HG03354 (cell line): Measurements from ENCODE around the gene ABHD17C.
"Not testable (repeated sequence)": the region's sequence is repeated elsewhere in the genome, so short reads cannot be mapped to it uniquely, and the experiment has no call there.

ENCODE experiments used
- ATAC-seq: cut with Tn5 transposase; IDR thresholded peaks from one replicate; pipeline ENCODE4 v1.9.1; 2021; ENCODE audit warnings: mild to moderate bottlenecking; ENCODE audit not compliant: unreplicated experiment, poor library complexity, severe bottlenecking

ABHD17C gene

DNA sequence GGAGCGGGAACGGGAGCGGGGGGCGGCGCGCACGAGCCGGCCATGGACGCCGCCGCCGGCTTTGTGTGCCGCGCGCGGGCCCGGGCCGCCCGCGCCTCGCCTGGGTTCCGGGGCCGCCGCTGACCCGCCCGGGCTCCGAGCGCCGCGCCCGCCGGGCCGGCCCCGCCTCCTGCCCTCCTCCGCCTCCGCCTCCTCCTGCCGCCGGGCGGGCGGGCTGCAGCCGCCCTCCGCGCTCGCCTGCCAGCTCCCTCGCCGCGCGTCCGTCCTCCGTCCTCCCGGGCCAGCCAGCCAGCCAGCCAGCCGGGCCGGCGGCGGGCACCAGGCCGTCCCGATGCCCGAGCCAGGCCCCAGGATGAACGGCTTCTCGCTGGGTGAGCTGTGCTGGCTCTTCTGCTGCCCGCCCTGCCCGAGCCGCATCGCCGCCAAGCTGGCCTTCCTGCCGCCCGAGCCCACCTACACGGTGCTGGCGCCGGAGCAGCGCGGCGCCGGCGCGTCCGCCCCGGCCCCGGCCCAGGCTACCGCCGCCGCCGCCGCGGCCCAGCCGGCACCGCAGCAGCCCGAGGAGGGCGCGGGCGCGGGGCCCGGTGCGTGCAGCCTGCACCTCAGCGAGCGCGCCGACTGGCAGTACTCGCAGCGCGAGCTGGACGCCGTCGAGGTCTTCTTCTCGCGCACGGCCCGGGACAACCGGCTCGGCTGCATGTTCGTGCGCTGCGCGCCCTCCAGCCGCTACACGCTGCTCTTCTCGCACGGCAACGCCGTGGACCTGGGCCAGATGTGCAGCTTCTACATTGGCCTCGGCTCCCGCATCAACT is at the start of gene ABHD17C:
ABHD17C (plus strand) TSS at position 212 of the 812 bp plus-strand sequence; CDS start at position 332, 120 bp downstream.
- peak; percentile 78 for ATAC-seq

DNA sequence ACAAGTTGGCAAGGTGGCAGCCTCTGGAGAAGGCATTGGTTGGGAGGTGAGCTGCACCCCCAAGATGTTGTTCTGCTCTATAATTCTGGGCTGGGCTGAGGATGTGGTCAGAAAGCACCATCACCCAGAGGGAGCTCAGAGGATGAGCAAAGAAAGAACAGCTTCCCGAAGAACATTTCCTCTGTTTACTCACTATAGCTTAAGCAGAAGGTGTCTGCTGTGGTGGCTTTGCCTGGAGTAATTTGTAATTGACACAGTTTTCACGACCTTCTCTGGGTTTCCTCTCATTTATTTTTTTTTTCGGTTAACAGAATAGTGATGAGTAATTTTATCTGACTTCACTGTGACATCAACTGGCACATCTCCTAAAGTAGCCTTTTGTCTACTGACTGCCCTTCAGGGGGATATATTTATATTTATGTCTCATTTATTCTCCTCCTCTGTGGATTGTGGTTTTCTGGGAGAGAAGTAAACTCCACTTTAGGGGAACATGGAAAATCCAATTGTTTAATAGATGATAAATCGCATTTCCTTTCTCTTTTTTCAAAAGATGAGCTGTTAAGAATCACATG is 49.5 kb upstream of the ABHD17C start:
- no peak for ATAC-seq

DNA sequence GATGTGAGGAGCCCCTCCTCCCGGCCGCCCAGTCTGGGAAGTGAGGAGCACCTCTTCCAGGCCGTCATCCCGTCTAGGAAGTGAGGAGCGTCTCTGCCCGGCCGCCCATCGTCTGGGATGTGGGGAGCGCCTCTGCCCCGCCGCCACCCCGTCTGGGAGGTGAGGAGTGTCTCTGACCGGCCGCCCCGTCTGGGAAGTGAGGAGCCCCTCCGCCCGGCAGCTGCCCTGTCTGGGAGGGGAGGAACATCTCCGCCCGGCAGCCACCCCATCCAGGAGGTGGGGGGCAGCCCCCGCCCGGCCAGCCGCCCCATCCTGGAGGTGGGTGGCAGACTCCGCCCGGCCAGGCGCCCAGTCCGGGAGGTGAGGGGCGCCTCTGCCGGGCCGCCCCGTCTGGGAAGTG is 47.7 kb upstream of the ABHD17C start:
- not testable (repeated sequence) for ATAC-seq

DNA sequence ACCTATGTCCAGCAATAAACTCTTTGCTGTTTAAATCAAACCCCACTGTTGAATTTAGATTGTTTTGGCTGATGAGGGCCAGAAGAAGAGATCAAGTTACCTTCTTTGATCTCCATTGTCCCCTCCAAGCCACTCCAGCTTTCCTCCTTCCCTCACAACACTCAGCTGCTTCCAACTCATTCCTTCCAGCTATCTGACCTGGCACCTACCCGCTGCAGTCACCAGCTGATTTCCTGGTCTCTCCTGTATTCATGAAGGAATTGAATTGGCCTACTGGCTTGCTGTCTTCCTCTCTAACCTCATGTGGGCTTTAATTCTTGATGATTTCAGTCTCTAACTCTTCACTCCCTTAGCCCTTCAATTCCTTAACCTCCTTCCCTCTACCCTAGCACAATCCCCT is 40.8 kb upstream of the ABHD17C start:
- no peak for ATAC-seq

DNA sequence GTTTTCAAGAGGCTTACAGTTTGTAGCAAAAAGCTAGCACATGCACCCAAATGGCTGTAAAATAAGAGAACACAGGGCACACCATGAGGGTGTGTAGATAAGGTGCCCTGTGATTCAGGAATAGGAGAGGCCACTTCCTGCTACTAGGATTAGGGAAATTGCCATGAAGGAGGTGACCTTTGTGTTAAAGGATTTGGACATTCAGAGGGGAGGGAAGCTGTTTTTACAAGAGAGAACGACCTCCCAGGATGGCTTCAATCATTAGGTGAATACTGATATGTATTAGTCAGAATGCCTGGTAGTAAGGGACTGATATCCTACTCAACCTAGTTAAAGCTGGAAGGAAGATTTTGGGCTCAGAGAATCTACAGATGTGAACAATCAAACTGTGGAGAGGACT is 35.7 kb upstream of the ABHD17C start:
- ATAC-seq: no peak

DNA sequence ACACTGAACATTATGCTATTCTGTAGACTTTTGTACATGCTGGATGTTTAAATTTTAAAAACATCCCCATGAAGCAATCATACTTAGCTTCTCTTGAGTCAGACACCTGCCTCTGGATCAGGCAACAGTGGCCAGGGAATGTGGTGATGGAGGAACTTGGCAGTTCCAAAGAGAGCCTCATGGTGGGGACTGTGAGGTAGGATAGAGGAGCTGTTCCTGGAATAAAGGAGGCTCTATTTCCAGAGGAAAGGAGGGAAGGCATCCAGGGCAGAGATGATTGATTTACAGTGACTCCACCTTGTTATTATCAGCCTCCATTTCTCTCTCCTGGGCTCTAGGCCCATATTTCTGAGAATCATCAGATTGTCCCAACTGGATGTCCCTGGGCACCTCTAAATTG is 35.0 kb upstream of the ABHD17C start:
- no peak for ATAC-seq

DNA sequence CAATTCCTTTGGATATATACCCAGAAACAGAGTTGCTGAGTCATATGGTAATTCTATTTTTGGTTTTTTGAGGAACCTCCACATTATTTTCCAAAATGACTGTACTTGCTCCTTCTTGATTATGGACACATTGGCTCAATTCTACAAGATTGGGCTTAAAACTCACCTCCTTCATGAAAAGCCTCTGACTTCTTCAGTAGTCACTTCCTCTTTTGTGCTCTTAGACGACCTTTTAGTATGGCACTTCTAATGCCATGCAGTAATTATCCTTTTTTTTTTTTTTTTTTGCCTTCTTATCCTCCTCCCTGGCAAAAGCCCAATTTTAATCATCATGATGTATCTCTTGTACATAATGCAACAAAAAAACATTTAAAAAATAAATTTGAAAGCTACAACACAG is 33.0 kb upstream of the ABHD17C start:
- ATAC-seq: no peak

DNA sequence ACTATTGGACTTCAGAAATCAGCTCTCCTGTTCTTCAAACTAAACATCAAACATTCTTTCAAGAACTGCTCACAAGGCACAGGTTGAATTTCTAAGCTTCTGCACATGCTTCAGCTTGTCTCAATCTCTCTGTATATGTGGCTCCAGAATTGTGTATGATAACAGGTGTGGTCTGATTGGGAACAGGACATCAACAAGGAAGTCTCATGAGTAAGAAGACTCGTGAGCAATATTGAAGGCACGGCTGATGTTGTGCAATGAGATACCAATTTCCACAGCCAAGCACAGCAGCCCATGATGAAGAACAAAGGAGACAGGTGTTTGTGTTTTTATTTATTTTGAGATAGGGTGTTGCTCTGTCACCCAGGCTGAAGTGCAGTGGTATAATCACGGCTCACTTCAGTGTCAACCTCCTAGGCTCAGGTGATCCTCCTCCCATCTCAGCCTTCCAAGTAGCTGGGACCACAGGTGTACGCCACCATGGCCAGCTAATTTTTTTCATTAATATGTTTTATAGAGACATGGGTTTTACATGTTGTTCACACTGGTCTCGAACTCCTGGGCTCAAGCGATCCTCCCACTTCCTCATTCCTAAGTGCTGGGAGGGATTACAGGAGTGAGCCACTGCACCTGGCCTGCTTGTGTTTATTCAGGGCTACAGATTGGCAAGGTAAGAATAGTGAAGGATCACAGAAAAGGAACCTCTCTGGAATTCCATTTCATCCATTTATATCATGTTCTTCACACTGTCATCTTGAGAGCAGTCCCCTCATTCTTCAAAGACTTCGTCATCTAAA is 32.2 kb upstream of the ABHD17C start:
- ATAC-seq: no peak

DNA sequence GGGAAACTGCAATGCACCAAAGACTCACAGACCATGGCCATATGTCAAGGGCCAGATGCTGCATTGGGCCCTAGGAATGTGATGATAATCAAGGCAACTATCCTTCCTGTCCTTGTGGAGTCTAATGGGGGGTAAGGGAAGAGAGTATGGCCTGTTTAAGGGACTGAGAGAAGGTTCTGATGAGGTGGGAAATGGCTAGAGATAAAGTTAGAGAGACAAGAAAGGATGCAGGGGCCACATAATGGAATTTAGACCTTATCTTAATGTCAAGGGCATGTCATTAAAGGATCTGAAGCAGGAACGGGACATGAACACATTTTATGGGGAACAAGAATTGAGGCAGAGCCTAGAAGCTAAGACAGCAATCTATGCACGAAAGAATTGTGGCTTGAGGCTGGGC is 30.0 kb upstream of the ABHD17C start:
- no peak for ATAC-seq

DNA sequence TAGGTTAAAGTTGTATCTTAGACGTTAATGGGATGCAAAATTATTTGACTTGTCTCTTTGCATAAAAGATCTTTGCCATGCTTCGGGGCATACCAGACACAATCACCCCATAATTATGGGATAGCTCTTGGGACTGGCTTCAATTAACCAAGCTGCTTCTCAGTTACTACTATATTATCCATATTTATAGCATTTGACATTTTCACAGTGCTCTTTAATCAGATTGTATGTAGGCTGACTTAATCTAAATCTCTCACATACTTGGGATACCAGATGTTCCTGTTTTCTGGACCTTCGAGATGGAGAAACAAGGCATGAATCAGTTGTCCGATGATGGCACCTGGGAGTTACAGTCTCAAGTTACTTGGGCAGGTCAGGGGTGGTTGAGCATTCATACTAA is 27.2 kb upstream of the ABHD17C start:
- no peak for ATAC-seq

DNA sequence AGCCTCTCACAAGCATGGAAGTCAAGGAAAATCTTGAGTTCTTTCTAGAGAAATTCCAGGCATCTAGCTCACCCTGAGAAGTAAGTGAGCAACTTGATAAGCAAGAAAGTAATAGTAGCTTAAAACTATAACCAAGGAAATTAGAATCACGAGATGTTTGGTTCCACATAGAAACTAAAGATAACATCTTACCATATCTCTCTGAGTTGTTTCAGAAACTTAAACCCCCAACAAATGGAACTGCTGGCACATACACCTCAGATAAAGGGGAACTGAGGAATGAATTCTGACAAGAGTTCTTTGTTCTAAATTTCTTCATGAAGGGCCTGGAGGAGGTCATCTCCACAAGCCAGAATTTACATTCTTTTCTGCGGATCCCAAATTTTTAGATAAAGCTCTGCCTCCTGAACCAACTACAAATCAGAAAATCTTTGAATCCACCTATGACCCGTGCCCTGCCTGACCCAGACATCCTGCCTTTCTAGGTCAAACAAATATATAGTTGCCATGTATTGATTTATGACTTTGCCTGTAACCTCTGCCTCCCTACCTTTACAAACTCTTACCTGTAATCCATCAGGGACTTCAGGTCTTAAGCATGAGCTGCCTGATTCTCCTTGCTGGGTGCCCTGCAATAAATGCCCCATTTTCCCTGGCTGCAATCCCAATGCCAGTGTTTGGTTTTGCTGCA is 26.4 kb upstream of the ABHD17C start:
- no peak for ATAC-seq

DNA sequence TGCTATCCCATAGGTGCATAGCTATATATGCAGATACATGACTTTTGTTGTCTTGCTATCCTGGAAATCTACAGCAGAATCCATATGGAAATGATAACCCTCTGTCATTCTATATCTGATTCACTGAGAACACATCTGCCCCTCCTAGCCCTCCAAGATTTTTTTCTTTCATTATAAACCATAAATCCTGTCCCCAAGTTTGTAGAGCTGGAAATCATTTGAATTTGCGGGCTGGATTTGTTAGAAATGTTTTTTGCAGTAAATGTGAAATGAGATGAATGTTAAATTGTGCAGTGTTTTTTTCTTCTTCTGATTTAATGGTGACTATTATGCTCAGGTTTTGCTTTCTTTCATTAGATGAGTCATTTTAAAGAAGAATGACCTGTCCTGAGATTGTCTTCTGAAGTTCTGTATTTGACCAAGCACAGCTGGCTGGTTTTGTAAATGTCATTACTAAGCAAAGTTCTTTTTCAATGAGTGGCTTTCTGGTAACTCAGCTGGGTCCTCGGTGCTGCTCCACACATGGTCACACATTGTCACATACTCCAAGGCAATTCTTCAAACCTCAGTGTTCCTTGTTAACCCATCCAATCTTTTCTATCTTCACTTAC is 25.3 kb upstream of the ABHD17C start:
- ATAC-seq: peak; percentile 74

DNA sequence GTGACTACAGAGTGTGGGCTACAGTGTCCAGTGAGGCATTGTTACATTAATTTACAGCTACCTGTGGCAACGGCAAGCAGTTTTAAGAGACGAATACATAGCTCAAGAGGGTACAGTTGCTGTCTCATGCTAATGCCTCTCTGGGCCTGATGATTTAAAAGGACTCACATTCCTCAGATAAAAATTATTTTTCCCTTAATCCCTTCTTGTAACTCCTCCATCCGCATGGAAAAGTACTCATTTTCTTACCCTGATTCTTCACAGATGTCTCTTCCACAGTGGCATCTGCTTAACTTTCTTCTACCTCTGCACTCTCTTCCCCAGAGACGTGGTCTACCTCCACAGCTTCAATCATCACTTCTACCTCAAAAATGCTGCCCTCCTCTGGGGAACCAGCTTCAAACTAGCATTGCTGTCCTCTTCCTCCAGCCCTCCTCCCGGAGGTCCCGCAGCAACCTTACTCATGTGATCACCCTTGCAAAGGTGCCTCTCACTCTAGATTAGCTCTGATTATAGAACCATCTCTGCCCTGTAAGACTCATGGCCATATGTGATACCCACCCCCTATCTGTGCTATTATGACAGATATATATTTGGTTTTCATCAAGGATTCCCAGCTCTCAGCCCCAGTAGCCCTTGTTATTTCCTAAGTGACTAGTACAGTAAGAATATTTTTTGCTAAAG is 21.4 kb upstream of the ABHD17C start:
- no peak for ATAC-seq

DNA sequence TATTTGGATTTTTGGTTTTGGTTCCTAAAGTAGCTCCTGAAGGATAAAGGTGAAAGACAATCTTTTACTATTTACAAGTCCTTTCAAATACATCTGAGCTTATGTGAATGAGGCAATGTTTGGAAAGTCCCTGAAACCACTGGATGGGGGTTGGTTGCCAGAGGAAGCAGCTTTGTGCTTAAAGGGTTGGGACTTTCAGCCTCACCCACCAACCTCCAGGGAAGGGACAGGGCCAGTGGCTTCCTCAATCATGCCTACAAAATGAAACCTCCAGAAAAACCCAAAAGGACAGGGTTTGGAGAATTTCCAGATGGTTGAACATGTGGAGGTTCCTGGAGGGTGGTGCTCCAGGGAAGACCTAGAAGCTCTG is 20.9 kb upstream of the ABHD17C start:
- ATAC-seq: no peak

DNA sequence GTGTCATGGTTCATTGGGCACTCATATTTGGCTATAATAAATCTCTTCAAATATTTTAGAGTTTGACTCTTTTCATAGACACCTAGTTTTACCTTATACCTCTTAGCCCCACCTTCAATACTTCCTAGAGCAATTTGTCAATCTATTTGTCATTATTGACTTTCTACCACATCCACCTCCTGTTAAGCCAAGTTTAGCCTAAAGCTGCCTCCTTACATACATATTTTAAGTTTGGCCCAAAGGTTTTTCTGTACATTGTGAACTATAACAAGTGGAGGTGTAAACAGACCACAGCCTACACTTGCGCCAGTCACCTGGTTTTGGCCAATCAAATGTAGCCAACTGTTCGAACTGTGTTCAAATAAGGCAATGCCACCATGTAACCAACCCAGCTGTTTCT is 18.1 kb upstream of the ABHD17C start:
- no peak for ATAC-seq

DNA sequence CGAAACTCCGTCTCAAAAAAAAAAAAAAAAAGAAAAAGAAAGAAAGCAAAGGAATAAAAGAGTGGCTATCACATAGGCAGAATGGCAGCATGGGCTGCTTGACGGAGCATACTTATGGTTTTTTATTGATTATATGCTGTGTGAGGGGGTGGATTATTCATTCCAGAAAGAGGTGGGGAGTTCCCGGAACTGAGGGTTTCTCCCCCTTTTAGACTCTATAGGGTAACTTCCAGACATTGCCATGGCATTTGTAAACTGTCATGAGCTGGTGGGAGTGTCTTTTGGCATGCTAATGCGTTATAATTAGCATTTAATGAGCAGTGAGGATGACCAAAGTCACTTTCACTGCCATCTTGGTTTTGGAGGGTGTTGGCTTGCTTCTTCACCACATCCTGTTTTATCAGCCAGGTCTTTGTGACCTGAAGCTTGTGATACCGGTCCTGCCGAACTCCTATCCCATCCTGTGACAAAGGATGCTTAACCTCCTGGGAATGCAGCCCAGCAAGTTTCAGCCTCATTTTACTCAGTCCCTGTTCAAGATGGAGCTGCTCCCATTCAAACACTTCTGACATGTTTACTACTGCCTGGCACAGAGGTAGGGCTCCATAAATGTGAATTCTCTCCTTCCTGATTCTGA is 15.8 kb upstream of the ABHD17C start:
- ATAC-seq: no peak

DNA sequence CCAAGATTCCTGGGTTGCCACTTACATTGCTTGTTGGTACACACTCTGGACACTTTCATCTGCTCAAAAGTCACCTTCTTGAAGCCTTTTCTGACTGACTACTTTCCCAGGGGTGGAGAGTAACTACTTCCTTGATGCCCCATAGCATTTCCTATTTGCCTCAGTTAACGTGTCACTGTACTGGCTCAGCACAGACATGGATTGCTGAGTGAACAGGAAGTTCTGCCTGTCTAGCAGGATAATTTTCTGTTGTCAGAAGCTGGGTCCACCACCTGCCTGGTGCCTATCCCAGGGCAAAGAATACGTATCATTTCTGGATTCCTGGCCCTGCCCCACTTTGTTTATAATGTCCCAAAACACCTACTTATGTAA is 15.3 kb upstream of the ABHD17C start:
- no peak for ATAC-seq

DNA sequence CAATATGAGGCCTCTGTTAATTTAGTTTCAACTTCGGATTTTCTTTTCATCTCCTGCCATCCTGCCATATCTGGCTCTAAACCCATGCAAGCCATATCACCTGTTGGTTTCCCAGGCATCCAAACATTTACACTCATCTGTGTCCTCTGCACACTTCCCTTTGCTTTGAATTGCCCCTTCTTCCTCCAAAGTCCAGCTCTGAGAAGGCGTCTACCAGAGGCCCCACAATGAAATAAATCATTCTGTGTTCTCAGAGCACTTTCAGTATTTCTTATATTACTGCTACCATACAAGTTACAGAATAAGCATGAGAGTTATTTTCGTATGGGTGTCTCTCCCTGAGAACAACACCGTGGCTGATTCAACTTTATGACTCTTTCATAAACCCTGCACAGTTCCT is 12.9 kb upstream of the ABHD17C start:
- ATAC-seq: no peak

DNA sequence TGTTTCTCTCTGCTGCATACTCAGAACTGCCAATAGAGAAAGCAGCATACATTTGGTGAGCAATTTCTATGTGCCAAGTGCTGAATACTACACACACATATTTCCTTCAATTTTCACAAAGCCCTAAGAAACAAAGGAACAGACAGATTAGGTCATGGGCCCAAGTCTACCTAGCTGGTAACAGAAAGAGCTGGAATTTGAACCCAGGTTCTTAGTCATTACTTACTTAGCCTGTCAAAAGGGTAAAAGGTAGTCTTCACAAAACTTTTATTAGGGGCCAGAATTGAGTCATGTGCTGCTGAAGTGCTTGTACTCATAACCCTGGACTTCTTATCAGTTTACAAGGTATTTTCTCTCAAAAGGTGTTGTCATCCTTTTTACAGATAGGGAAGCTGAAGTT is 10.4 kb upstream of the ABHD17C start:
- ATAC-seq: no peak
